Measurements from ENCODE around the gene CCDC28B. TPM values are rescaled to one million over a fixed set of nuclear protein-coding genes. Genes with fewer than 3 reads are reported as not detected.

CCDC28B gene
- polyA plus RNA-seq, 1 of the 3 experiments (the other 2 are of a cell fraction) = 26.3 TPM

- 96% methylated on average over 1 of the region's 1 CpG for WGBS (ENCODE audit: low lambda C conversion rate)
- Histone ChIP-seq H3K79me2 (ENCODE audit: insufficient read depth) (no peaks in the 10 kb centered on the region), H3K9me2 (no peaks in the 10 kb centered on the region), H3K27me3 (ENCODE audit: insufficient read depth) (no peaks in the 10 kb centered on the region), H3F3A (replicated peaks; ENCODE audit: insufficient read depth) (peaks cover 19% of the 10 kb centered on the region), H3K4me2 (no peak overlapping the region), H3K27ac (ENCODE audit: low read depth in 2 of 2, low read length in 1 of 2) (no peak overlapping the region), H3K4me1 (ENCODE audit: control insufficient read depth in 1 of 2, insufficient read depth in 2 of 2, low read depth in 1 of 2, low read length in 1 of 2) (no peaks in the 10 kb centered on the region), H3K36me3 (replicated peaks in 1 of 2; ENCODE audit: control insufficient read depth in 1 of 2, insufficient read depth in 2 of 2, low read length in 1 of 2) (peaks cover 47 to 53% of the 10 kb centered on the region in 2 experiments), H3K9ac (no peak overlapping the region), H4K20me1 (ENCODE audit: insufficient read depth) (no peaks in the 10 kb centered on the region), H3K4me3 (ENCODE audit: low read depth in 2 of 2, low read length in 1 of 2) (no peak overlapping the region), H2AFZ (ENCODE audit: low read depth) (no peak overlapping the region), H3K9me3 (no peaks in the 10 kb centered on the region)
- TF ChIP-seq USF2 (IDR thresholded peaks at IDR 0.05; ENCODE audit: borderline replicate concordance, low read depth, low read length) (no peak), FOXM1 (IDR thresholded peaks at IDR 0.05; ENCODE audit: low read depth) (no peak), EP300 (IDR thresholded peaks at IDR 0.05; ENCODE audit: borderline replicate concordance in 1 of 2, low read depth in 1 of 2, low read length in 1 of 2) (no peak), REST (IDR thresholded peaks at IDR 0.05; ENCODE audit: low read depth, low read length) (no peak), YY1 (IDR thresholded peaks at IDR 0.05; ENCODE audit: low read depth) (no peak), SIN3A (IDR thresholded peaks at IDR 0.05; ENCODE audit: borderline replicate concordance, low read depth, low read length) (no peak), MEF2A (IDR thresholded peaks at IDR 0.05; ENCODE audit: borderline replicate concordance, low read depth) (no peak), TEAD4 (IDR thresholded peaks at IDR 0.05; ENCODE audit: borderline replicate concordance, insufficient read depth) (no peak), POLR2AphosphoS5 (IDR thresholded peaks at IDR 0.05; ENCODE audit: low read depth, low read length) (no peak), RAD21 (IDR thresholded peaks at IDR 0.05; ENCODE audit: low read length) (no peak)
- no peak for DNase-seq
- ChIA-PET CTCF (interaction anchor here (1.3 kb wide), 1 partner anchor 64 kb away, joined by 5 read pairs; no protein-coding TSS in a partner anchor), POLR2A (no interaction called here)
These were observed 27.7 kb upstream of the CCDC28B start for GRCh38 chr1:32172621-32173245.

Data from SK-N-SH (cell line).